ENCODE results near the gene KIF2C. TPM values are rescaled to one million over a fixed set of nuclear protein-coding genes. Genes with fewer than 3 reads are reported as not detected.

Gene KIF2C
- total and polyA plus RNA-seq, 9 of the 15 experiments (the other 6 are each of a cell fraction or from before 2014, with no cell fraction given): 84.9 to 226 (median 169) TPM

- TF ChIP-seq SIN3A (IDR thresholded peaks at IDR 0.05; ENCODE audit: borderline replicate concordance in 2 of 2, control insufficient read depth in 1 of 2, low read depth in 2 of 2, low read length in 2 of 2) (peak; percentile 99 to 100), SRSF9 (IDR thresholded peaks at IDR 0.05; ENCODE audit: borderline replicate concordance, low read depth, low read length) (no peak), RBM17 (IDR thresholded peaks at IDR 0.05; ENCODE audit: borderline replicate concordance, low read depth, low read length) (0 out of 2 replicates have a peak, but pooled peaks have one; percentile 24), RFX1 (IDR thresholded peaks at IDR 0.05) (peak; percentile 77), CBX3 (IDR thresholded peaks at IDR 0.05; ENCODE audit: borderline replicate concordance in 1 of 2, low read length in 2 of 2) (peak in 1 of 2 experiments; percentile 95; a peak in 2 of 3 replicates), SOX6 (IDR thresholded peaks at IDR 0.05) (peak; percentile 91), MED1 (CRISPR knock-in tag; IDR thresholded peaks at IDR 0.05; ENCODE audit: borderline replicate concordance) (peak; percentile 100), CSDE1 (IDR thresholded peaks at IDR 0.05) (peak in 1 of 2 experiments; percentile 100; a peak in 2 of 4 replicates), ZNF780A (CRISPR knock-in tag; IDR thresholded peaks at IDR 0.05) (peak; percentile 100), POLR3A (IDR thresholded peaks at IDR 0.05; ENCODE audit: borderline replicate concordance, extremely low read depth, insufficient read depth, insufficient read length) (no peak), TGIF2 (CRISPR knock-in tag; IDR thresholded peaks at IDR 0.05) (peak; percentile 92; the same call in 1 of the 2 replicates), PURB (CRISPR knock-in tag; IDR thresholded peaks at IDR 0.05; ENCODE audit: low read depth) (no peak), MBD2 (IDR thresholded peaks at IDR 0.05; ENCODE audit: borderline replicate concordance, low read depth) (peak; percentile 99), MAFF (IDR thresholded peaks at IDR 0.05; ENCODE audit: low read length) (peak; percentile 67), RBM25 (IDR thresholded peaks at IDR 0.05; ENCODE audit: low read depth, low read length, severe bottlenecking) (peak; percentile 51), HDGF (IDR thresholded peaks at IDR 0.05) (0 out of 2 replicates have a peak, but pooled peaks have one; percentile 69), ZNF583 (CRISPR knock-in tag; IDR thresholded peaks at IDR 0.05) (peak; percentile 88; the same call in 1 of the 2 replicates), HNRNPK (IDR thresholded peaks at IDR 0.05; ENCODE audit: low read depth, low read length, poor library complexity, severe bottlenecking) (peak; percentile 0), SMAD2 (IDR thresholded peaks at IDR 0.05; ENCODE audit: low read depth, low read length) (peak; percentile 84; the same call in 1 of the 2 replicates), ATF7 (IDR thresholded peaks at IDR 0.05) (peak; percentile 92), ZNF584 (CRISPR knock-in tag; IDR thresholded peaks at IDR 0.05; ENCODE audit: low read depth) (peak; percentile 89)
- TF ChIP-seq, protein P1, sequence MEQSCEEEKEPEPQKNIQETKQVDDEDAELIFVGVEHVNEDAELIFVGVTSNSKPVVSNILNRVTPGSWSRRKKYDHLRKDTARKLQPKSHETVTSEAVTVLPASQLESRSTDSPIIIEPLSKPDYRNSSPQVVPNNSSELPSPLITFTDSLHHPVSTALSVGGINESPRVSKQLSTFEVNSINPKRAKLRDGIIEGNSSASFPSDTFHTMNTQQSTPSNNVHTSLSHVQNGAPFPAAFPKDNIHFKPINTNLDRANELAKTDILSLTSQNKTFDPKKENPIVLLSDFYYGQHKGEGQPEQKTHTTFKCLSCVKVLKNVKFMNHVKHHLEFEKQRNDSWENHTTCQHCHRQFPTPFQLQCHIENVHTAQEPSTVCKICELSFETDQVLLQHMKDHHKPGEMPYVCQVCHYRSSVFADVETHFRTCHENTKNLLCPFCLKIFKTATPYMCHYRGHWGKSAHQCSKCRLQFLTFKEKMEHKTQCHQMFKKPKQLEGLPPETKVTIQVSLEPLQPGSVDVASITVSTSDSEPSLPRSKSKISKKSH (CRISPR knock-in tag; IDR thresholded peaks at IDR 0.05): peak; percentile 97
- TF ChIP-seq, protein P2, sequence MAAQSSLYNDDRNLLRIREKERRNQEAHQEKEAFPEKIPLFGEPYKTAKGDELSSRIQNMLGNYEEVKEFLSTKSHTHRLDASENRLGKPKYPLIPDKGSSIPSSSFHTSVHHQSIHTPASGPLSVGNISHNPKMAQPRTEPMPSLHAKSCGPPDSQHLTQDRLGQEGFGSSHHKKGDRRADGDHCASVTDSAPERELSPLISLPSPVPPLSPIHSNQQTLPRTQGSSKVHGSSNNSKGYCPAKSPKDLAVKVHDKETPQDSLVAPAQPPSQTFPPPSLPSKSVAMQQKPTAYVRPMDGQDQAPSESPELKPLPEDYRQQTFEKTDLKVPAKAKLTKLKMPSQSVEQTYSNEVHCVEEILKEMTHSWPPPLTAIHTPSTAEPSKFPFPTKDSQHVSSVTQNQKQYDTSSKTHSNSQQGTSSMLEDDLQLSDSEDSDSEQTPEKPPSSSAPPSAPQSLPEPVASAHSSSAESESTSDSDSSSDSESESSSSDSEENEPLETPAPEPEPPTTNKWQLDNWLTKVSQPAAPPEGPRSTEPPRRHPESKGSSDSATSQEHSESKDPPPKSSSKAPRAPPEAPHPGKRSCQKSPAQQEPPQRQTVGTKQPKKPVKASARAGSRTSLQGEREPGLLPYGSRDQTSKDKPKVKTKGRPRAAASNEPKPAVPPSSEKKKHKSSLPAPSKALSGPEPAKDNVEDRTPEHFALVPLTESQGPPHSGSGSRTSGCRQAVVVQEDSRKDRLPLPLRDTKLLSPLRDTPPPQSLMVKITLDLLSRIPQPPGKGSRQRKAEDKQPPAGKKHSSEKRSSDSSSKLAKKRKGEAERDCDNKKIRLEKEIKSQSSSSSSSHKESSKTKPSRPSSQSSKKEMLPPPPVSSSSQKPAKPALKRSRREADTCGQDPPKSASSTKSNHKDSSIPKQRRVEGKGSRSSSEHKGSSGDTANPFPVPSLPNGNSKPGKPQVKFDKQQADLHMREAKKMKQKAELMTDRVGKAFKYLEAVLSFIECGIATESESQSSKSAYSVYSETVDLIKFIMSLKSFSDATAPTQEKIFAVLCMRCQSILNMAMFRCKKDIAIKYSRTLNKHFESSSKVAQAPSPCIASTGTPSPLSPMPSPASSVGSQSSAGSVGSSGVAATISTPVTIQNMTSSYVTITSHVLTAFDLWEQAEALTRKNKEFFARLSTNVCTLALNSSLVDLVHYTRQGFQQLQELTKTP (IDR thresholded peaks at IDR 0.05; ENCODE audit: low read depth in 1 of 2, partially characterized antibody in 2 of 2): peak; percentile 91 to 99
Measured at GRCh38 chr1:44721485-44722361, 17.9 kb upstream of the KIF2C start (continued).

All from K562 (cell line).